Stimulated activated CD4-positive, alpha-beta T cell treated with anti-CD3 and anti-CD28 coated beads, TNF-alpha, amount 100 ng/mL, for 1 hour (primary cell): ENCODE results near the gene AMPH.

ENCODE experiments used
- DNase-seq, 3 donors: peaks; one replicate each; pipeline ENCODE4 v3.0.0-alpha.2; 2020; ENCODE audit warnings: low read depth in 3 of 3, low spot score in 1 of 3

Gene AMPH

GRCh38 chr7:38545977-38546376, 85.2 kb downstream of the AMPH start:
- no peak for DNase-seq

- no peak for DNase-seq
Measured at GRCh38 chr7:38542156-38542555, 89.0 kb downstream of the AMPH start.

DNA sequence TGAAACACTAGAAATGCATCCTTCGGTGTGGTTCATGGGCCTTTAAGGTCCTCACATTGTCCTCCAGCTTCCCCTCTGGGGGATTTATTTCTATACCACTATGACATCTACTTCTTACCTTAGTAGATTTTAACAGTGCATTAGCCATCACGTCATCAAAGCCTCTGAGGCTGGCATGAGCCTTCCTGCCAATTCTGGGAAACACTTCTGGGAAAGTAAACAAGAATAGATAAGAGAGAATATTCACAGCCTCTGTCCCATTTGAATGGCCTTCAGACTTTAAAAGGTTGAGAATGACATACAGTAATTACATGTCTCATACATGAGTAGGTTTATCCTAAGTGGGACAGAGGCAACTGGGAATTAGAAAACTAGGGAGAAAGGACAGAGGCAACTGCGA, 89.7 kb downstream of the AMPH start:
- no peak for DNase-seq

- no peak for DNase-seq
Measured at GRCh38 chr7:38539477-38540081, 91.6 kb downstream of the AMPH start.

DNA sequence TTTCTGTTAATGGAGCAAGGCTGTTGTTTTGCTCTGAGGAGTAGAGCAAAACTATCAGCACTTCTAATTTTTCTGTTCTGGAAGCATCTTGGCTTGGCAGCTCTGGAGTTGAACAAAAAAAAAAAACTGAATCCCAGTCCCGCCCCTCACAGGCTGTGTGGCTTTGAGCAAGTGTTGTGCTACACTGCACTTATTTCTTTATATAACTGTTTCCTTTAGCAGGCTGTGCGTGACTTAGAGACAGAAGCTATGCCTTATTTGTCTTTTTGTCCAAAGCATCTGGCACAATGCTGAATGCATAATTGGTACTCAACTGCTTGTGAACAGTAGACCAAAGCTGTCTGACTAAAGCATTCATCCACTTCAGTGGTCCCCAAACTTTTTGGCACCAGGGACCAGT, 96.1 kb downstream of the AMPH start:
- no peak for DNase-seq

DNA sequence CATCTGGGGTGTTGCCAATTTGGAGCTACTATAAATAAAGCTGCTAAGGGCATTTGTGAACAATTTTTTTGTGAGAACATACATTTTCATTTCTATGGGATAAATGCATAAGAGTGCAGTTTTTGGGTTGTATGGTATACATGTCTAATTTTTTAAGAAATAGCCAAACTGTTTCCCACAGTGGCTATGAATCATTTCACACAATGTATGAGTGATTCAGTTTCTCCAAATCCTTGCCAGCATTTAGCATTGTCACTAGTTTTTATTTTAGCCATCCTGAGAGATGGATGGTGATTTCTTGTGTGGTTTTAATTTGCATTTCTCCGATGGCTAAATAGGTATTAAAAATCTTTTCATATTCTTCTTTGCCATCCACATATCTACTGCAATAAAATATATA, 105.3 kb downstream of the AMPH start:
- no peak for DNase-seq

DNA sequence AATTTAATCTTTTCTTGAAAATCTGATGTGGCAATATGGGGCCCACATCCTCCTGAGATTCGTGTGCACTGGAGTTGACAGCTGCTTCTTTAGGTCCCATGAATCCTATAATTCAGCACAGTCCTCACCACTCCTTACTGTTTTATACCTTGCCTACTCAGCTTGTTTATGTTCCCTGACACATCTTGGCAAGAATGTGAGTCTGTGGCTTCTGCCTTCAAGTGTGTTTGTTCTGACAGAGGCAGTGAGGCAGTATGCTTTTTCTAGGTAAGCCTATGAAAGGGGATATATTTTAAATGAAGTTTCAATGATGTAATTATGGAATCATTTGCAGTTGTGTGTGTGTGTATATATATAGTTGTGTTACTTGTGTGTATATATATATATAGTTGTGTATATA, 106.4 kb downstream of the AMPH start:
- DNase-seq = no peak

DNA sequence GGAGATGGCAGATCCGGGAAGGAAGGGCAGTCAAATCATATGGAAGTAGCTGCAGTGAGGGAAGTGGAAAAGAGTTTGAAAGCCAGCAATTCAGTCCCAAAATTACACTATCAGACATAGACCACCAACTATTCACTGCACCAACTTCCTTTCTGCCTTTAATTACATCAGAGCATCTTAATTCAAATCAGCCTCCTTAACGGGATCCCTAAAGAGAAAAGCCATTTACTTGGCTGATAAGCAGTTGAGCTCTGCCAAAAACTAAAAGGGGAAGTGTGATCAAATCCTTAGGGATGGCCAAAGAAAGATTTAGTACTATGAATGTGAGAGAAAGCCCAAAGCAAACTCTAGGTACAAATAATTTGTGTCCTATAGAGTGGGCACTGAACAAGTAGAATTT, 110.4 kb downstream of the AMPH start:
- DNase-seq = no peak

- DNase-seq = no peak
Measured at GRCh38 chr7:38518541-38518940, 112.6 kb downstream of the AMPH start.

DNA sequence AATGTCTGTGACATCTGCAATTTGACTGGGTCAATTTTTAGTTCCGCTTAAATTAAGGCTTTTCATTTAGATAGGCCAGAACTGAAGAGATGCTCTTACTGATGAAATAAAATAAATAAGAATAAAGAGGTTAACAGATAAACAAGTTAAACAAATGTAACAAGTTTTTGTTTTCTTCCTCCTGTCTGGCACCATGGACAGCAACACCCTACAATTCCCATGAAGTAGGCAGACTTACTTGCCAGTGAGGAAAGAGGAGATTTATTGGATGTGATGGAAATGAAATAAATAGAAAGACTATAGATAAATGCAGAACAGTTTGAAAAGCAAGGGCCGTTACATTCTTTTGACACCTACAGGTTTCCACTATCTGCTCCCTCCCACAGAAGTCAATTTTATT, 118.5 kb downstream of the AMPH start:
- DNase-seq = no peak

- DNase-seq = no peak
Measured at GRCh38 chr7:38512291-38512690, 118.9 kb downstream of the AMPH start.

DNA sequence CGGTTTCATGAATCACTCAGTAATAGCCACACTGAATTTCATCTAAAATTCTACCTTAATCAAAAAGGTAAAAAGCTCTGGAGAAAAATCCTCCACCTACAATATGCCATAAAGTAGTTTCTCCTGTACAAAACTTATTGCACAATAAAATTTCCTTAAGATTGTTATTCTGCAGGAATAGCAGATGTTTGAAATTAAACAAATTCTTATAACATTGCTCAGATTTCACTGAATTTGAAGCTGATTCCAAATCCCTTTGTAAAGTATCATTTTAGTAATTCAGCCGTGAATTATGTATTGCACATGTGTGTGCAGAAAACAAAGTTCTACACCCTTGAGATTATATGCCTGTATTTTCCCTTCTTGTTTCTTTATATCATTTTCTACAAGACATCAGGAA, 123.8 kb downstream of the AMPH start:
- DNase-seq = no peak

DNA sequence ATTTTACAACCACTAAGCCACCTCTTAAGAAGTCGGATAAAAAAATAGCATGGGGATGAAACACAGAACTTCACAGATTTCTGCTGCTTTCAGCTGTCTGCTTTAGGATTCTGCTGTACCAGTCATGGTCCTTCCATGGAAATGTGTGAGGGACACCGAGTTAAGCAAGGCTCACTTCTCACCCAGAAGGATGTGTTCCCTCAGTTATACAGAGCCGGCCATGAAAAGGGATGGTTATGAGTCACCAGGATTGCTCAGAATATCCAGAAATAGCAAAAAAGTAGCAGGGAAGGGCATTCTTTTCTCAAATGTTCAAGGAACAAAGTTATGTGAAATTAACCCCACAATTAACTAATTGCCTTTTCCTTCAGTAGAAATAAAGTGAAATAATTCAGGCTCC, 124.4 kb downstream of the AMPH start:
- DNase-seq = no peak

DNA sequence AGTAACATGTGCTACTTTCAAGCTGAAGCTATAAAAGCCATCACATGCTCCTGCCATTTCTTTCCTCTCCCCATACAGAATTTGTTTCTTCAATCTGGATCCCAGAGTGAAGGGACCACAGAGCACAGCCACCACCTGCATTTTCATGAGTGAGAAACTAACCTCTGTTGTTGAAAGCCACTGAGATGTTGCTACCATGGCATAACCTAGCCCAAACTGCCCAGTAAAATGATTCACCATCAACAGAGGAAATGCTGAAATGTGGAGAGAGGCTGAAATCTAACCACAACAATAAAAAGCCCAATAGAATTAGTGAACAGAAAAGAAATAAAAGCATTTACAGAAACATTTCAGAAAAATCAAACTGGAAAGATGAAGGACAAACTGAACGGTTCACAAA, 125.2 kb downstream of the AMPH start:
- DNase-seq = no peak

- DNase-seq = no peak
Measured at GRCh38 chr7:38504684-38505083, 126.5 kb downstream of the AMPH start.

- DNase-seq = no peak
Measured at GRCh38 chr7:38502848-38503247, 128.3 kb downstream of the AMPH start.

DNA sequence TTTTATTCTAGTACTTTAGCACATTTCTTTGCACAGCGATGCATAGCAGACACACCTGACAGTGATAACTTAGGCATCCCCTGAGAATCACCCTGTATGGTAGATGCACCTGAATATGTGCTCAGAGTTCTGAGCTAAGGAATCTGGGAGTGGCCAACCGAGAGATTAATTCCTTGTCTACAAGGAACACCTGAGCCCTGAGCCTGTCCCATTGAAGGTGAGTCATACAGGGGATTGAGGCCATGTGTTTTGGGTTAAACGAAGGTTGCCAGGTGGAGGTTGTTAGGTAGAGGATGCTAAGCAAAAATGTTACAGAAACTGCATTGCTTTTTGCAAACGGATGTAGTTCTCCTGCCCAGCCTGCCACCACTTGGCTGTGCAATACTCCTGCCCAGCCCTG, 128.9 kb downstream of the AMPH start:
- DNase-seq = no peak

- DNase-seq = no peak
Measured at GRCh38 chr7:38492010-38492409, 139.2 kb downstream of the AMPH start.

GRCh38 chr7:38482521-38482920, 148.7 kb downstream of the AMPH start:
- DNase-seq = no peak

DNA sequence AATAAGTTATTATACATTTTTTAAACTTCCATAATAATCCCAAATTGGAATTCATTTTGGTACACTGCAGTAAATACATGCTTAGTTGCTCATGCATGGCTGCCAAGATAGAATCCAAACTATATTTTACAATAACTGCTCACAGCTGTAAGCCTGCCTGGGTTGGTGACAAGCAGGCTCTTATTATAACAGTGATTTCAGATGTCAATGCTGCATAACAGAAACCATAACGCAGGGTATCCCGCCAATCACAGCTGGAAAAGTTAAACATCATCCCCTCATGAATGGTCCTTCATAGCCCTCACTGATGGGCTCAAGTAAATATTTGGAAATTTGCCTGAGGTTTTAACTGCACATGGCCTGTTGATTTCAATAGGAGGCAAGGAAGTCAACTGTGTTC, 149.8 kb downstream of the AMPH start:
- DNase-seq = no peak

GRCh38 chr7:38478404-38478803, 152.8 kb downstream of the AMPH start:
- no peak for DNase-seq

- DNase-seq = no peak
Measured at GRCh38 chr7:38477333-38477732, 153.8 kb downstream of the AMPH start.

DNA sequence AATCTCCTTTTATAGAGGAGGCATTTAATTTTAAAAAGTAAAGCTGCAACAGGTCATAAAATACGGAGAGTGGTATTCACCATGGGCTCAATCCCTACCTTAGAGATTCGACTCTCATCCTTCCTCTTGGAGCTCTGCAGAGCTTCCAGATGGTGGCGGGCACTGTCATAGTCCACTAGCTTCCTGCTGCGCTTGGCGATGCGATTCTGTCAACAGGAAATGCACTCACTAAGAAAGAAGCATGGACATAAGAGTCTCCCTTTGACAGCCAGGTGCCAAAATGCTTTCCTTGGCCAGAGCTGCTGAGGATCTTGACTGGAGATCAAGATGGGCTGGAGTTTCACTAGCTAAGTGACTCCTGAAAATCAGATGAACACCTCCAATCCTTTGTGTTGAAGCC, 154.4 kb downstream of the AMPH start:
- DNase-seq = no peak

DNA sequence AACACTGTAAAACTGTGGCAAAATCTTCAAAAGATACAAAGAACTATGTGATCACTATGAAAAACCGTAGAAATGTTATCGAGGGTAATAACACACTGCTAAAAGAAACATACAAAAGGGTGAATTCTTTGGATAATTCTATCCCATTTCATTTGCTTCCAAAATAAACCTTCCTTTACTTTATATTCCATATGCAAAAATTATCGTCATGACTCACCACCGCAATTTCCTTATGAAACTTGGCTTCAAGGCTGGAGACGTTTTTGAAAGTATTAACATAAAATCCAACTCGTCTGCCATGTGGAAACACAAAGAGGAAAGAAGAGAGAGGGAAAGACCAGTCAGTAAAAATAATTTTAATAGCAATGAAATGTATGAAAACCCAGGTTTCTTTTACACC, 165.2 kb downstream of the AMPH start:
- DNase-seq = no peak
